ENCODE data around the gene INHBE.

Gene INHBE

GRCh38 chr12:57461276-57461916 is 6.3 kb downstream of the INHBE start:
- DNase-seq (ENCODE audit: low spot score): no peak

- DNase-seq (ENCODE audit: low spot score): no peak
These were observed 6.8 kb downstream of the INHBE start for GRCh38 chr12:57461917-57462250.

- peak; percentile 88 for DNase-seq (ENCODE audit: low spot score)
These were observed 7.3 kb downstream of the INHBE start for GRCh38 chr12:57462251-57462911.

- no peak for DNase-seq (ENCODE audit: low spot score)
These were observed 7.8 kb downstream of the INHBE start for GRCh38 chr12:57462912-57463253.

GRCh38 chr12:57464569-57464968 is 9.5 kb downstream of the INHBE start:
- no peak for DNase-seq (ENCODE audit: low spot score)

GRCh38 chr12:57465030-57465746 is 10.1 kb downstream of the INHBE start:
- no peak for DNase-seq (ENCODE audit: low spot score)

GRCh38 chr12:57465747-57466505 is 10.8 kb downstream of the INHBE start:
- DNase-seq (ENCODE audit: low spot score): no peak

GRCh38 chr12:57467212-57467874 is 12.2 kb downstream of the INHBE start:
- DNase-seq (ENCODE audit: low spot score): no peak

GRCh38 chr12:57467915-57468314 is 12.8 kb downstream of the INHBE start:
- DNase-seq (ENCODE audit: low spot score): no peak

- DNase-seq (ENCODE audit: low spot score): no peak
These were observed 14.4 kb downstream of the INHBE start for GRCh38 chr12:57469296-57470164.

- DNase-seq (ENCODE audit: low spot score): no peak
These were observed 15.3 kb downstream of the INHBE start for GRCh38 chr12:57470286-57470969.

- DNase-seq (ENCODE audit: low spot score): no peak
These were observed 16.0 kb downstream of the INHBE start for GRCh38 chr12:57470970-57471656.

GRCh38 chr12:57471661-57472060 is 16.6 kb downstream of the INHBE start:
- DNase-seq (ENCODE audit: low spot score): no peak

GRCh38 chr12:57472391-57472790 is 17.3 kb downstream of the INHBE start:
- no peak for DNase-seq (ENCODE audit: low spot score)

- DNase-seq (ENCODE audit: low spot score): no peak
These were observed 18.3 kb downstream of the INHBE start for GRCh38 chr12:57473392-57473791.

GRCh38 chr12:57473886-57474285 is 18.8 kb downstream of the INHBE start:
- DNase-seq (ENCODE audit: low spot score): no peak

GRCh38 chr12:57474430-57474829 is 19.3 kb downstream of the INHBE start:
- no peak for DNase-seq (ENCODE audit: low spot score)

GRCh38 chr12:57474862-57475261 is 19.8 kb downstream of the INHBE start:
- no peak for DNase-seq (ENCODE audit: low spot score)

- DNase-seq (ENCODE audit: low spot score): no peak
These were observed 20.4 kb downstream of the INHBE start for GRCh38 chr12:57475271-57476161.

Data from hematopoietic multipotent progenitor cell treated with erythropoietin and hydrocortisone succinate and interleukin-3 and kit ligand, for 17 days (in vitro differentiated cells).